ENCODE measurements around the gene CARD14. TPM values are rescaled to one million over a fixed set of nuclear protein-coding genes. Genes with fewer than 3 reads are reported as not detected.

CARD14 gene
- total and polyA plus RNA-seq, 3 experiments from 2014 or later, result not detected

DNA sequence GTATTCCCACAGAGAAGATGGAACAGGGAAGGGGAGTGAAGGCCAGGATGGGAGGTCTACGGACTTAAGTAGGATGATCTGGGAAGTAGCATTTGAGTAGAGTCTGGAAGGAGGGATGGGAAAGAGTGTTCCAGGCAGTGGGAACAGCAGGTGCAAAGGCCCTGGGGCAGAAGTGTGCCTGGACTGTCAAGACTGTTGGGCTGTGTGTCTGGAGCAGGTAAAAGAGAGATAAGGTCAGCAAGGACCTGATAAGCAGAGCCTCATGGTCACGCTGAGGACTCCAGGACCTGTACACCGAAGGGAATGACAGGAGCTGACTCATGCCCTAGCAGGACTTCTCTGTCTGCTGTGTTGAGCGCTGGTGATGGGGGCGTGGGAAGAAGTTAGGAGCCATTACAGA lies 723 bp upstream of the CARD14 start:
- H3K27me3 ChIP-seq (ENCODE audit: insufficient read depth, low read length, poor library complexity, severe bottlenecking), result no peaks in the 10 kb centered on the region
- POLR2A ChIA-PET, result no interaction called here
- H3K9me3 Mint-ChIP-seq, result no peaks in the 10 kb centered on the region

DNA sequence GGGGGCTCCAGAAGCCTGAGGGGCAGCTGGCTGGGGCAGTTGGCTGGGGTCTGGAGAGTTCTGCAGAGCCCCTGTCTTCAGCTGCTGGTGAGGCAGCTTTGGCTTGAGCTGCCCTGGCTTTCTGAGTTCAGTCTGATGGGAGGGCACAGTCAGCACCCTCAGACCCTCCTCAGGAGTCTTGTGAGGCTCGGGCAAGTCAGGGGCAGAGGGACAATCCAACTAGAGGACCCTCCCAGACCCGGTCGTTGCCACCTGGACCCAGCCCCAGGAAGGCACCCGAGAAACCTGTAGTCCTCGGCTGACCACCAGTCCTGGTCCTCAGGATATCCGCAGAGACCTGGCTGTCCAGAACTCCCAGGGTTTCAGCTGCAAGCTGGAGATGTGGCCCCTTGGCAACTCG lies 1.9 kb downstream of the CARD14 start:
- Histone ChIP-seq H3K4me1 (ENCODE audit: insufficient read depth, low read length) (no peaks in the 10 kb centered on the region), H3K4me3 (ENCODE audit: low read length) (no peak overlapping the region), H3K9me3 (ENCODE audit: low read length) (no peaks in the 10 kb centered on the region), H3K27me3 (ENCODE audit: insufficient read depth, low read length, poor library complexity, severe bottlenecking) (no peaks in the 10 kb centered on the region), H3K27ac (ENCODE audit: low read depth, low read length) (no peak overlapping the region), H3K36me3 (ENCODE audit: insufficient read depth, low read length) (no peaks in the 10 kb centered on the region)
- Mint-ChIP-seq H3K36me3 (no peaks in the 10 kb centered on the region), H3K4me3 (no peak overlapping the region), H3K27me3 (peaks cover 7 to 11% of the 10 kb centered on the region in 2 donors), H3K27ac (no peak overlapping the region), H3K9me3 (no peaks in the 10 kb centered on the region), H3K4me1 (no peaks in the 10 kb centered on the region)
- DNase-seq, result no peak
- POLR2A ChIA-PET, result no interaction called here
- CTCF ChIA-PET, result no interaction called here

More for the DNA sequence above, 723 bp upstream of the CARD14 start:
- Mint-ChIP-seq H3K4me3 (no peak overlapping the region), H3K27me3 (peaks cover 6 to 15% of the 10 kb centered on the region in 2 donors), H3K4me1 (no peaks in the 10 kb centered on the region), H3K36me3 (no peaks in the 10 kb centered on the region), H3K27ac (peak overlapping the region in 1 of 8 donors; percentile 54)
- CTCF ChIA-PET, result no interaction called here
- no peak overlapping the region for H3K27ac ChIP-seq (ENCODE audit: low read depth, low read length)
- H3K4me1 ChIP-seq (ENCODE audit: insufficient read depth, low read length), result no peaks in the 10 kb centered on the region
- no peak for DNase-seq
- no peaks in the 10 kb centered on the region for H3K36me3 ChIP-seq (ENCODE audit: insufficient read depth, low read length)
- no peaks in the 10 kb centered on the region for H3K9me3 ChIP-seq (ENCODE audit: low read length)
- H3K4me3 ChIP-seq (ENCODE audit: low read length), result no peak overlapping the region

DNA sequence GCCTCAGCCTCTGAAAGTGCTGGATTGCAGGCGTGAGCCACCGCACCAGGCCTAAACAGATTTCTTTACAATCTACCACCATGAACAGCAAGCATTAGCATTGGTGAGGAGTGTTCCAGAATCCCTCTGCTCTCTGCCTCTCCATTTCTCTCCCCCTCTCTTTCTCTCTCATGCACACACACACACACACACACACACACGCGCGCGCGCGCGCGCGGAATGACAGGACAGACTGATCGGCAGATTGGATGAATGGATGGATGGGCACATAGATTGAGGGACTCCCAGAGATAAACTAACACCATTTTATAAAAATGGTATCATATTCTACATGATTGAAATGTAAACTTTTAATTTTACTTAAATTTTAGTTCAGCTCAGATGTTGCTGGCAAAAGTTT lies 3.3 kb downstream of the CARD14 start:
- Mint-ChIP-seq H3K9me3 (no peaks in the 10 kb centered on the region), H3K27me3 (peaks cover 4 to 5% of the 10 kb centered on the region in 2 donors), H3K4me3 (no peak overlapping the region), H3K36me3 (no peaks in the 10 kb centered on the region), H3K4me1 (no peaks in the 10 kb centered on the region), H3K27ac (no peak overlapping the region)
- Histone ChIP-seq H3K27me3 (ENCODE audit: insufficient read depth, low read length, poor library complexity, severe bottlenecking) (no peaks in the 10 kb centered on the region), H3K36me3 (ENCODE audit: insufficient read depth, low read length) (no peaks in the 10 kb centered on the region), H3K4me3 (ENCODE audit: low read length) (no peak overlapping the region), H3K4me1 (ENCODE audit: insufficient read depth, low read length) (no peaks in the 10 kb centered on the region), H3K27ac (ENCODE audit: low read depth, low read length) (no peak overlapping the region), H3K9me3 (ENCODE audit: low read length) (no peaks in the 10 kb centered on the region)
- no peak for DNase-seq
- ChIA-PET CTCF (no interaction called here), POLR2A (no interaction called here)

DNA sequence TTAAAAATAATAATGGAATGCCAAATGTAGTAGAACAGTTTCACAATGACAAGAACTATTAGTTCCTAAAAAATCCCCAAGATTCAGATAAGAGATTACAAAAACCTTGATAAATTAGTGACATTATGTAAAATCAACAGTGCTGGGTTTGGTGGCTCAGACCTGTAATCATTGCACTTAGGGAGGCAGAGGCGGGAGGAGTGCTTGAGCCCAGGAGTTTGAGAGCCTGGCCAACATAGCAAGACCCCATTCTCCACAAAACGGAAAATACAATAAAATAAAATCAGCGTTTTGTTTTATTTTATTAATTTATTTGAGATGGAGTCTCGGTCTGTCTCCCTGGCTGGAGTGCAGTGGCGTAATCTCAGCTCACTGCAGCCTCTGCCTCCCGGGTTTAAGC lies 4.1 kb downstream of the CARD14 start:
- H3K36me3 ChIP-seq (ENCODE audit: insufficient read depth, low read length), result no peaks in the 10 kb centered on the region
- Mint-ChIP-seq H3K27ac (no peak overlapping the region), H3K4me1 (no peaks in the 10 kb centered on the region), H3K27me3 (peaks cover 3 to 4% of the 10 kb centered on the region in 2 donors), H3K36me3 (no peaks in the 10 kb centered on the region), H3K4me3 (no peak overlapping the region), H3K9me3 (no peaks in the 10 kb centered on the region)
- H3K9me3 ChIP-seq (ENCODE audit: low read length), result no peaks in the 10 kb centered on the region
- H3K27ac ChIP-seq (ENCODE audit: low read depth, low read length), result no peak overlapping the region
- CTCF ChIA-PET, result no interaction called here
- H3K4me3 ChIP-seq (ENCODE audit: low read length), result no peak overlapping the region
- POLR2A ChIA-PET, result no interaction called here
- H3K4me1 ChIP-seq (ENCODE audit: insufficient read depth, low read length), result no peaks in the 10 kb centered on the region
- no peaks in the 10 kb centered on the region for H3K27me3 ChIP-seq (ENCODE audit: insufficient read depth, low read length, poor library complexity, severe bottlenecking)
- DNase-seq, result no peak

- H3K27me3 ChIP-seq (ENCODE audit: insufficient read depth, low read length, poor library complexity, severe bottlenecking), result no peaks in the 10 kb centered on the region
- H3K9me3 ChIP-seq (ENCODE audit: low read length), result no peaks in the 10 kb centered on the region
- H3K27ac ChIP-seq (ENCODE audit: low read depth, low read length), result no peak overlapping the region
- no peaks in the 10 kb centered on the region for H3K36me3 ChIP-seq (ENCODE audit: insufficient read depth, low read length)
- no peak overlapping the region for H3K4me3 Mint-ChIP-seq
- ChIA-PET CTCF (interaction anchor here (0.7 to 1.0 kb wide), 3 partner anchors 19 to 251 kb away, joined by 3 read pairs; no protein-coding TSS in a partner anchor), POLR2A (no interaction called here)
- no peaks in the 10 kb centered on the region for H3K4me1 ChIP-seq (ENCODE audit: insufficient read depth, low read length)
- H3K4me3 ChIP-seq (ENCODE audit: low read length), result no peak overlapping the region
- DNase-seq, result no peak
- no peaks in the 10 kb centered on the region for H3K9me3 Mint-ChIP-seq
- H3K27me3 Mint-ChIP-seq, result peaks cover 3 to 8% of the 10 kb centered on the region in 2 donors
- H3K27ac Mint-ChIP-seq, result no peak overlapping the region
- H3K36me3 Mint-ChIP-seq, result no peaks in the 10 kb centered on the region
- H3K4me1 Mint-ChIP-seq, result no peaks in the 10 kb centered on the region
Measured at GRCh38 chr17:80176757-80177156, 6.9 kb downstream of the CARD14 start.

DNA sequence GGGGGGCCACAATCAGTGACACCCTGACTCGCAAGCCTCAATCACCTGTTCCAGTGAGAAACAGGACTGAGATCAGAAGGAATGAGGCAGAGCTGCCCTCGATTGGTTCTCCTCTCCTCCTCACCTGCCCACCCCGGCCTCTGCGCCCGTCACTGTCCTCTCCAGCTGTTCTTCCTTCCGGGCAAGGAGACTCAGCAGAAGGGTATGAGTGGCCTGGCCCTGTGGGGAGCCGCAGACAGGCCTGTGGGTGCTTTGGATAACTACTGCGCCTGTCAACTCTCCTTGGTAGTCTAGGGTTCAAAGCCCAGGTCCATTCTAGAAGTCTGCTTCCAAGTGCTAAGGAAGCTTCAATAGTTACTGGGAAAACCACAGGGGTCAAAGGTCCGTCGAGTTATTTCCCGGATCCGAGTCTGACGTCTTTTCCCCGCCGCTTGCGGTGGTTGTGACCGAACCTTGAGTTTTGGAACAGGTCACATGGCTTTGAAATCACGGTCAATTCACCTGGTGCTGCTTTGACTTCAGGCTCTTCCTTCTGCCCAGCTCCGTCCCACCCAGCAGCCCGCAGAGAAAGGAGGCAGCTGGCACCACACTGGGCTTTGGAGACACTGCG lies 8.3 kb downstream of the CARD14 start:
- Mint-ChIP-seq H3K9me3 (no peaks in the 10 kb centered on the region), H3K27me3 (peaks cover 6% of the 10 kb centered on the region in 2 donors), H3K4me3 (no peak overlapping the region), H3K27ac (no peak overlapping the region), H3K4me1 (no peaks in the 10 kb centered on the region), H3K36me3 (no peaks in the 10 kb centered on the region)
- Histone ChIP-seq H3K27ac (ENCODE audit: low read depth, low read length) (no peak overlapping the region), H3K9me3 (ENCODE audit: low read length) (no peaks in the 10 kb centered on the region), H3K4me3 (ENCODE audit: low read length) (no peak overlapping the region), H3K36me3 (ENCODE audit: insufficient read depth, low read length) (no peaks in the 10 kb centered on the region), H3K27me3 (ENCODE audit: insufficient read depth, low read length, poor library complexity, severe bottlenecking) (no peaks in the 10 kb centered on the region), H3K4me1 (ENCODE audit: insufficient read depth, low read length) (no peaks in the 10 kb centered on the region)
- DNase-seq, result no peak
- ChIA-PET POLR2A (no interaction called here), CTCF (no interaction called here)

DNA sequence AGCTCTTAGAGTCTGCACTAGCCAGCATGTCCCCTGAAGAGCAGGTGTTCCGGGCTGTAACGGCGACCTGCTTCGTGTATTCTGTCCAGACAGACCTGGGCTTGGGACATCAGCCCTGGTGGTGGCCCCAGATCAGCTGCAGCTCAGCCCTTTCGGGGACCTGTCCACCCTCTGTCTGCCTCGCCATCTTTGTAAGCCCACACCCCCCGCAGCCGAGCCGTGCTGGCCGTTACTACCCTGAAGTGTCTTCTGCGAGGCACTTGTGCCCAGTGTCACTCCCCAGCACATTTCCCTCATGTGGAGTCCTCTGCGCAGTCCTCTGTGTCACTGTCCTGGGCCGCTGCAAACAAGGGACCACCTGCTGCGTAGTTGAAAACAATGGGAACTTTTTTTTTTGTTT lies 10.4 kb downstream of the CARD14 start:
- POLR2A ChIA-PET, result no interaction called here
- no peaks in the 10 kb centered on the region for H3K9me3 Mint-ChIP-seq
- Histone ChIP-seq H3K27me3 (ENCODE audit: insufficient read depth, low read length, poor library complexity, severe bottlenecking) (no peaks in the 10 kb centered on the region), H3K4me1 (ENCODE audit: insufficient read depth, low read length) (no peaks in the 10 kb centered on the region), H3K27ac (ENCODE audit: low read depth, low read length) (no peak overlapping the region), H3K36me3 (ENCODE audit: insufficient read depth, low read length) (no peaks in the 10 kb centered on the region), H3K4me3 (ENCODE audit: low read length) (no peak overlapping the region), H3K9me3 (ENCODE audit: low read length) (no peaks in the 10 kb centered on the region)
- H3K27ac Mint-ChIP-seq, result no peak overlapping the region
- no peak overlapping the region for H3K4me3 Mint-ChIP-seq
- no peak for DNase-seq
- H3K36me3 Mint-ChIP-seq, result no peaks in the 10 kb centered on the region
- no peaks in the 10 kb centered on the region for H3K4me1 Mint-ChIP-seq
- H3K27me3 Mint-ChIP-seq, result peaks cover 6% of the 10 kb centered on the region in 2 donors
- CTCF ChIA-PET, result interaction anchor here (0.9 kb wide), 1 partner anchor 17 kb away, joined by 3 read pairs; no protein-coding TSS in a partner anchor

- DNase-seq, result no peak
- no peaks in the 10 kb centered on the region for H3K36me3 ChIP-seq (ENCODE audit: insufficient read depth, low read length)
- POLR2A ChIA-PET, result no interaction called here
- no peaks in the 10 kb centered on the region for H3K9me3 Mint-ChIP-seq
- H3K4me1 Mint-ChIP-seq, result no peaks in the 10 kb centered on the region
- H3K27ac Mint-ChIP-seq, result no peak overlapping the region
- no peak overlapping the region for H3K4me3 Mint-ChIP-seq
- no peak overlapping the region for H3K27ac ChIP-seq (ENCODE audit: low read depth, low read length)
- H3K4me1 ChIP-seq (ENCODE audit: insufficient read depth, low read length), result no peaks in the 10 kb centered on the region
- peaks cover 4 to 15% of the 10 kb centered on the region in 2 donors for H3K27me3 Mint-ChIP-seq
- CTCF ChIA-PET, result no interaction called here
- no peak overlapping the region for H3K4me3 ChIP-seq (ENCODE audit: low read length)
- no peaks in the 10 kb centered on the region for H3K36me3 Mint-ChIP-seq
- no peaks in the 10 kb centered on the region for H3K27me3 ChIP-seq (ENCODE audit: insufficient read depth, low read length, poor library complexity, severe bottlenecking)
- H3K9me3 ChIP-seq (ENCODE audit: low read length), result no peaks in the 10 kb centered on the region
Measured at GRCh38 chr17:80181431-80181830, 11.6 kb downstream of the CARD14 start.
